ENCODE measurements around the gene FKBP5. TPM values are rescaled to one million over a fixed set of nuclear protein-coding genes. Genes with fewer than 3 reads are reported as not detected.

FKBP5 gene
- total and polyA plus RNA-seq, 9 of the 15 experiments (the other 6 are each of a cell fraction or from before 2014, with no cell fraction given) = 32.7 to 151 (median 75.0) TPM

DNA sequence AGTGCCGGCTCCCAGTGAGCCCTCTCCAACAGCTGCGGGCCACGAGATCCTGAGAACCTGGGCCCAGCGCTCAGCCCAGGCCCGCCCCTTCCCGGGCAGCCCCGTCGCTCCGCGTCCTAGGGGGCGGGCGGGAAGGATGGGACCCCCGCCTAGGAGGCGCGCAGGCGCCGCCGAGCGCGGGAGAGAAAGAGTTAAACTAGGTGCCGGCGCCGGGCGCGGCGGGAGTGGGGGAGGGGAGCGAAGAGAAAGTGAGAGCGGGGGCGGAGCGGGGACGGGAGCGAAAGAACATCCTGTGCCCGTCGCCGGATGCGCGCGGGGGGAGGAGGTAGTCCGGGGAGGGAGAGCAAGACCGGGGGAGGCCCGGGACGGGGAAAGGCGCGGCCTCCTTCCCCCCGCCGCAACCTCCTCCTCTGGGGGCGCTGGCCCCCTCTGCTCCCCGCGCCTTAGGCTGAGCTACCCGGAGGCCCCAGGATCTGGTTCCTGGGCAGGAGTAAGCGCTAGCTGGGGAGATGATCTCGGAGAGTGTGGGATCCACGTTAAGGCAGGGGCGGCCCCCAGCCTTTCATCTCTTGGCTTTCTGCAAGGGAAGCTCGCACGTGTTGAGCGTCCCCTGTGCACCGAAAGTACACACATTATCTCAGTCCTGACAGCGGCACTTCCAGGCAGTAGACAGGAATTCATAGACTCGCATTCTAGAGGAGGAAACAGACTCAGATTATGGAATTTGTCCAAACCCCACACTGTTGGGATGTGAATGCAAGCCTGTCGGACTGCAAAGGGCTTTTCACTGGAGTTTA is 43.2 kb upstream of the FKBP5 start (continued):
- TF ChIP-seq ZNF589 (CRISPR knock-in tag; IDR thresholded peaks at IDR 0.05; ENCODE audit: low read depth) (no peak), XRCC3 (IDR thresholded peaks at IDR 0.05) (no peak), NRF1 (conservative IDR thresholded peaks at IDR 0.05 in 1 of 2, IDR thresholded peaks at IDR 0.05 in 1 of 2) (peak; percentile 78 to 80), ETV6 (IDR thresholded peaks at IDR 0.05; ENCODE audit: borderline replicate concordance in 1 of 2, low read depth in 2 of 2, low read length in 1 of 2) (peak in 1 of 2 experiments; percentile 30; a peak in 1 of 4 replicates), ETV6 (CRISPR knock-in tag; IDR thresholded peaks at IDR 0.05; ENCODE audit: borderline replicate concordance) (no peak), NFIX (CRISPR knock-in tag; IDR thresholded peaks at IDR 0.05; ENCODE audit: low read depth) (no peak), MED1 (CRISPR knock-in tag; IDR thresholded peaks at IDR 0.05; ENCODE audit: borderline replicate concordance) (no peak), MAZ (CRISPR knock-in tag; conservative IDR thresholded peaks at IDR 0.05 in 1 of 2, IDR thresholded peaks at IDR 0.05 in 1 of 2) (peak; percentile 90 to 96), GABPA (tag; conservative IDR thresholded peaks at IDR 0.05; ENCODE audit: low read depth) (peak; percentile 88), PHF8 (IDR thresholded peaks at IDR 0.05; ENCODE audit: borderline replicate concordance, low read length) (peak; percentile 85), ZNF592 (IDR thresholded peaks at IDR 0.05) (peak; percentile 76), SMARCA4 (IDR thresholded peaks at IDR 0.05) (no peak; the same call in 1 of the 2 replicates), ELF4 (CRISPR knock-in tag; IDR thresholded peaks at IDR 0.05) (no peak), ERF (CRISPR knock-in tag; IDR thresholded peaks at IDR 0.05) (0 out of 2 replicates have a peak, but pooled peaks have one; percentile 18), HNRNPK (IDR thresholded peaks at IDR 0.05; ENCODE audit: low read depth, low read length, poor library complexity, severe bottlenecking) (peak; percentile 92), CBFA2T3 (IDR thresholded peaks at IDR 0.05) (peak; percentile 51)
- TF ChIP-seq, protein P1, sequence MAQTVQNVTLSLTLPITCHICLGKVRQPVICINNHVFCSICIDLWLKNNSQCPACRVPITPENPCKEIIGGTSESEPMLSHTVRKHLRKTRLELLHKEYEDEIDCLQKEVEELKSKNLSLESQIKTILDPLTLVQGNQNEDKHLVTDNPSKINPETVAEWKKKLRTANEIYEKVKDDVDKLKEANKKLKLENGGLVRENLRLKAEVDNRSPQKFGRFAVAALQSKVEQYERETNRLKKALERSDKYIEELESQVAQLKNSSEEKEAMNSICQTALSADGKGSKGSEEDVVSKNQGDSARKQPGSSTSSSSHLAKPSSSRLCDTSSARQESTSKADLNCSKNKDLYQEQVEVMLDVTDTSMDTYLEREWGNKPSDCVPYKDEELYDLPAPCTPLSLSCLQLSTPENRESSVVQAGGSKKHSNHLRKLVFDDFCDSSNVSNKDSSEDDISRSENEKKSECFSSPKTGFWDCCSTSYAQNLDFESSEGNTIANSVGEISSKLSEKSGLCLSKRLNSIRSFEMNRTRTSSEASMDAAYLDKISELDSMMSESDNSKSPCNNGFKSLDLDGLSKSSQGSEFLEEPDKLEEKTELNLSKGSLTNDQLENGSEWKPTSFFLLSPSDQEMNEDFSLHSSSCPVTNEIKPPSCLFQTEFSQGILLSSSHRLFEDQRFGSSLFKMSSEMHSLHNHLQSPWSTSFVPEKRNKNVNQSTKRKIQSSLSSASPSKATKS (CRISPR knock-in tag; IDR thresholded peaks at IDR 0.05) = no peak
- TF ChIP-seq, protein P2, sequence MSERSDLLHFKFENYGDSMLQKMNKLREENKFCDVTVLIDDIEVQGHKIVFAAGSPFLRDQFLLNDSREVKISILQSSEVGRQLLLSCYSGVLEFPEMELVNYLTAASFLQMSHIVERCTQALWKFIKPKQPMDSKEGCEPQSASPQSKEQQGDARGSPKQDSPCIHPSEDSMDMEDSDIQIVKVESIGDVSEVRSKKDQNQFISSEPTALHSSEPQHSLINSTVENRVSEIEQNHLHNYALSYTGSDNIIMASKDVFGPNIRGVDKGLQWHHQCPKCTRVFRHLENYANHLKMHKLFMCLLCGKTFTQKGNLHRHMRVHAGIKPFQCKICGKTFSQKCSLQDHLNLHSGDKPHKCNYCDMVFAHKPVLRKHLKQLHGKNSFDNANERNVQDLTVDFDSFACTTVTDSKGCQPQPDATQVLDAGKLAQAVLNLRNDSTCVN (CRISPR knock-in tag; IDR thresholded peaks at IDR 0.05) = no peak
- TF ChIP-seq, protein P3, sequence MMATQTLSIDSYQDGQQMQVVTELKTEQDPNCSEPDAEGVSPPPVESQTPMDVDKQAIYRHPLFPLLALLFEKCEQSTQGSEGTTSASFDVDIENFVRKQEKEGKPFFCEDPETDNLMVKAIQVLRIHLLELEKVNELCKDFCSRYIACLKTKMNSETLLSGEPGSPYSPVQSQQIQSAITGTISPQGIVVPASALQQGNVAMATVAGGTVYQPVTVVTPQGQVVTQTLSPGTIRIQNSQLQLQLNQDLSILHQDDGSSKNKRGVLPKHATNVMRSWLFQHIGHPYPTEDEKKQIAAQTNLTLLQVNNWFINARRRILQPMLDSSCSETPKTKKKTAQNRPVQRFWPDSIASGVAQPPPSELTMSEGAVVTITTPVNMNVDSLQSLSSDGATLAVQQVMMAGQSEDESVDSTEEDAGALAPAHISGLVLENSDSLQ (IDR thresholded peaks at IDR 0.05) = peak; percentile 21; the same call in 1 of the 2 replicates
